HG02642 (cell line): ENCODE data around the gene SELENON.

Source experiments
- ATAC-seq: cut with Tn5 transposase; IDR thresholded peaks from one replicate; pipeline ENCODE4 v1.9.1; 2021; ENCODE audit warnings: mild to moderate bottlenecking; ENCODE audit not compliant: unreplicated experiment, poor library complexity

The SELENON gene

GRCh38 chr1:25799935-25800702 is at the start of gene SELENON:
SELENON (plus strand) TSS chr1:25800193; CDS start chr1:25800231, 38 bp downstream.
- ATAC-seq = no peak

- no peak for ATAC-seq
Observed at GRCh38 chr1:25750923-25751605, 48.9 kb upstream of the SELENON start.

- ATAC-seq = no peak
Observed at GRCh38 chr1:25754470-25755181, 45.4 kb upstream of the SELENON start.

- no peak for ATAC-seq
Observed at GRCh38 chr1:25755475-25756125, 44.4 kb upstream of the SELENON start.

GRCh38 chr1:25756215-25756614 is 43.8 kb upstream of the SELENON start:
- ATAC-seq = no peak

- no peak for ATAC-seq
Observed at GRCh38 chr1:25757151-25757845, 42.7 kb upstream of the SELENON start.

- no peak for ATAC-seq
Observed at GRCh38 chr1:25757846-25758185, 42.2 kb upstream of the SELENON start.

GRCh38 chr1:25758466-25759070 is 41.4 kb upstream of the SELENON start:
- ATAC-seq = no peak

GRCh38 chr1:25760122-25760719 is 39.8 kb upstream of the SELENON start:
- ATAC-seq = no peak

GRCh38 chr1:25760871-25761270 is 39.1 kb upstream of the SELENON start:
- no peak for ATAC-seq

- ATAC-seq = no peak
Observed at GRCh38 chr1:25763493-25763892, 36.5 kb upstream of the SELENON start.

GRCh38 chr1:25765136-25765922 is 34.7 kb upstream of the SELENON start:
- no peak for ATAC-seq

- ATAC-seq = no peak
Observed at GRCh38 chr1:25765923-25766589, 33.9 kb upstream of the SELENON start.

- no peak for ATAC-seq
Observed at GRCh38 chr1:25766721-25767436, 33.1 kb upstream of the SELENON start.

- no peak for ATAC-seq
Observed at GRCh38 chr1:25767437-25767770, 32.6 kb upstream of the SELENON start.

GRCh38 chr1:25768999-25769398 is 31.0 kb upstream of the SELENON start:
- ATAC-seq = no peak

GRCh38 chr1:25769625-25770383 is 30.2 kb upstream of the SELENON start:
- ATAC-seq = no peak
